TTC549 (cell line): ENCODE data around the gene ACAP1.
"Not testable (repeated sequence)": the region's sequence is repeated elsewhere in the genome, so short reads cannot be mapped to it uniquely, and the experiment has no call there.

Experiments used
- FAIRE-seq: peaks from 2 replicates; lab custom pipeline; 2012; peaks lifted over from hg19 to GRCh38; lab: Jason Lieb, UNC

The ACAP1 gene

DNA sequence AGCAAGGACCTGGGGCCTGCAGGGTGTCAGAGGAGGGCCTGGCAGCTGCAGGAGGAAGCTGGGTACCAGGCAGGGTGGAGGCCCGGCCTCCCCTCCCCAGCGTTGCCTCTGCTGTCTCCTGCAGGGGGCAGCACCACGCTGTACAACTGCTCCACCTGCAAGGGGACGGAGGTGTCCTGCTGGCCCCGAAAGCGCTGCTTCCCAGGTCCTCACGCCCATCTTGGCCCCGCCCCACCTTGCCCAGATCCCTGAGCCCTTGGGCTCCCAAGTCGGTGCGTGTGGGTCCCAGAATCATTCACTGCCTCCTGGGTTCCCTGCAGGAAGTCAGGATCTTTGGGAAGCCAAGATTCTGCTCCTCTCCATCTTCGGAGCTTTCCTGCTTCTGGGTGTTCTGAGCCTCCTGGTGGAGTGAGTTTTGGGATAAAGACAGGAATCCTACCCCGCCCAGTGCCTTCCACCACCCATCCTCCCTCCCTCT, 19.8 kb downstream of the ACAP1 start:
- FAIRE-seq: no peak

DNA sequence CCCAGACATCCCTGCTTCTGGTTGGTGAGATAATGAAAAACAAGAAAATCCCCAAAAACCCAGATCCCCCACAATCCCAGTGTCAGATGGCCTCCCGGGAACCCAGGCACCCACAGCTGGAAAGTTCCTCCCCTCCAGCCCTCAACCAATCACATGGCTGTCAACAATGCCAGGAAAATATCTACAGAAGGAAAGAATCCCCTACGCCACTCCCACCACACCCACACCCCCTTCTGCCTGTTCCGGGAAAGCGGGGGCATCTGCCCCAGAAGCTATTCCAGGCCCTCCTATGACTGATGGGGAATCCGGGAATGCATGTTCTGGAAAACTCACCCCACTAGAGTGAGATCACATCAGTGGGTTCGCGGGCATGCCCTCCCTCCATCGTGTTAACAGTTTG, 20.4 kb downstream of the ACAP1 start:
- no peak for FAIRE-seq

DNA sequence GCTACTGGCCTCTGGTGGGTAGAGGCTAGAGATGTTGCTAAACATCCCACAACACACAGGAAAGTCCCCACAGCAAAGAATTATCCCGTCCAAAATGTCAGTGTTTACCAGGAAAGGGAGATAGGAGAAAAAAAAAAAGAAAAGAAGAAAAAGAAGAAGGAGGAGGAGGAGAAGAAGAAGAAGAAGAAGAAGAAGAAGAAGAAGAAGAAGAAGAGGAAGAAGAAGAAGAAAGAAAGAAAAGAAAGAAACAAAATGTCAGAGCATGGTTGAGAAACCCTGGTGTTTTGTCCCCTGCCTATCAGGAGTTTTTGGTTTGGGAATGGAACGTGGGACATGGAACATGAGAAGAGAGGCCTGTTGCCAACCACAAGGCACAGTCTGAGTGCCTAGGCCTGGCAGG, 21.1 kb downstream of the ACAP1 start:
- no peak for FAIRE-seq

DNA sequence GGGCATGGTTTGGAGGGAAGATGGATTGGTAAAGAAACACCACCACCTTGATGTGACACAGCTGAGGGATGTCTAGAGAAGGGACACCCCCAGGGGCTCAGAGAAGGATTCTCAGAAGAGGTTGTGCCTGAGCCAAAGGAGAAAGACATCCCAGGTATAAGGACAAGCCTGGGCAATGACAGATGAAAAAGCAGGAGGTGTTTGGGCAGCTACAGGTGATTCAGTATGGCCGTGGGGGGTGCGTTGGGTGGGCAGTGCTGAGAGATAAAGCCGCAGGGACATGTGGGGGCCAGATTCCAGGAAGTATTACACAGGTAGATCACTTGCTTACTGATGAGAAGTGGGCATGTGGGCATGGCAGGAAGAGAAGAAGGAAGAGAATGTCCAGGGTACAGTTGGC, 25.6 kb downstream of the ACAP1 start:
- FAIRE-seq: no peak

DNA sequence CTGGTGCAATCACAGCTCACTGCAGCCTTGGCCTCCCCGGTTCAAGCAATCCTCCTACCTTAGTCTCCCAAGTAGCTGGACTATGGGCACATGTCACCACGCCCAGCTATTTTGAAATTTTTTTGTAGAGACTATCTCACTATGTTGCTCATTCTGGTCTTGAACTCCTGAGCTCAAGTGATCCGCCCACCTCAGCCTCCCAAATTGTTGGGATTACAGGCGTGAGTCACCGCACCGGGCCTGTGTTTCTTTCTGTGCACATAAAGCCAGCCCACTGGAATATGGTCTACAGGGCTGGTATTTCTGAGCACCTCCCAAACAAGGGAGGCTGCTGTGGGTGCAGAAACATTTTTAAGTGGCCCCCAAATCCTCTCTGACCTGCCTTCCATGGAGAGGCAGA, 27.0 kb downstream of the ACAP1 start:
- no peak for FAIRE-seq

DNA sequence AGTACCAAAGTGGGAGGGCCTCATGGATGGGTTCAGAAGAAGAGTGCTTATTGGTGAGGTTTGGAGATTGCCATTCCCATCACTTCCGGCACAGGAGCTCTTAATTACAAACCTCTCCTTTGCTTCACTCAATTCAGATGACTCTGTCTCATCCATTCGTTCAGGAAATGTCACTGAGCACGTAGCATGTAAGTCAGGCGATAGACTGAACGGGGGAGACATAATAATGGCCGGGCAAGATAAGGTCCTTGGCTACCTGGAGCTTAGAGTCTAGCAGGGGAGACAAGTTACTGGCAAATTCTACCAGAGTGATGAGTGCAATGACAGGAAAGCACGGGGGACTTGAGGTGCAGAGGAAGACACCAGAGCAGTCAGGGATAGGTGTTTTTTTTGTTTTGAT, 29.6 kb downstream of the ACAP1 start:
- FAIRE-seq: not testable (repeated sequence)

DNA sequence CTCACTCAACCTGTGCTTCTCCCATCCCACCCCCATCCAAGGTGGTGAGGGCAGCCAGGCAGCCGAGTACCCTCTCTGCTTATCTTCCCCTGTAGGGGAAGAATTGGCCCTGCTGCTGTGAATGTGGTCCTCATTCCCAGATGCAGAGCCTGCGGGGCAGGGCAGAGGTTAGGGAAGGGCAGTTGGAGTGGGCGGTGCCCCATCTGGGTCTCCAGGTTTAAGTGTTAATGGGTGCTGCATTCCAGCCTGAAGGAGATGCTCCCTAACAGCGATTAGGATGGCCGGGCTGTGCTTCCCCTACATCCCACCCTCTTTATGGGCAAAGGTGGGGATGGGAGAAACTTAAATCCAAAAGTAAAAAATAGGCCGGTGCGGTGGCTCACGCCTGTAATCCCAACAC, 30.8 kb downstream of the ACAP1 start:
- no peak for FAIRE-seq

DNA sequence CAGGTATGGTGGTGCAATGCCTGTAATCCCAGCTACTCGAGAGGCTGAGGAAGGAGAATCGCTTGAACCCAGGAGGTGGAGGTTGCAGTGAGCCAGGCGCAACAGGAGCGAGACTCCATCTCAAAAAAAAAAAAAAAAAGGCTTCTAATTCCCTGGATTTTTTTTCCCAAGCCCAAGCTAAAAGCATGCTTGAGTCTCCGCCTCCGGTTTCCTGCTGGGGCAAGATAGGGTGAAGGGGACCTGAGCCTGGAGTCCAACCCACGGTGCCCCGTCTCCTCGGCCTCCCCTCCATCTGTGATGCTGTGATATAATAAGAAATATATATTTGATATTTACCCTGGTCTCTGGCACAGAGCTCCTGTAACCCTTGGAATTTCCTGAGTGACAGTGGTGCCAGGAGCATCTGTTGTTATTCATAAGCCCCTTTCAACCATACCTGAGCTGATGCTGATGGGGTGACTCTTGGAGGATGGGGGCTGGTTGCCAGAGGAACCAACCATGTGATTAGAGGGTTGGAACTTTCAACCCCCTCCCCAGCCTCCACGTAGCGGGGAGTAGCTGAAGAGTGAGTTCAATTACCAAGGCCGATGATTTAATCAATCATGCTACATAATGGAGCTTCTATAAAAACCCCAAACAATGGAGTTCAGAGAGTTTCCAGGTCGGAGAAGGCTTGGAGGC, 31.7 kb downstream of the ACAP1 start:
- no peak for FAIRE-seq

DNA sequence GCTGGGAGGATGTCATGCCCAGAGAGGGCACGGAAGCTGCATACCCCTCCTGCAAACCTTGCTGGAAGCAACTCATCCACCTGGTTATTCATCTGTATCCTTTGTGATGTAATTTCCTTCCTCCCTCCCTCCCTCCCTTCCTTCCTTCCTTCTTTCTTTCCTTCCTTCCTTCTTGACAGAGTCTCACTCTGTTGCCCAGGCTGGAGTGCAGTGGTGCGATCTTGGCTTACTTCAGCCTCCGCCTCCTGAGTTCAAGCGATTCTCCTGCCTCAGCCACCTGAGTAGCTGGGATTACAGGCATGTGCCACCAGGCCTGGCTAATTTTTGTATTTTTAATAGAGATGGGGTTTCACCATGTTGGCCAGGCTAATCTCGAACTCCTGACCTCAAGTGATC, 32.3 kb downstream of the ACAP1 start:
- not testable (repeated sequence) for FAIRE-seq

DNA sequence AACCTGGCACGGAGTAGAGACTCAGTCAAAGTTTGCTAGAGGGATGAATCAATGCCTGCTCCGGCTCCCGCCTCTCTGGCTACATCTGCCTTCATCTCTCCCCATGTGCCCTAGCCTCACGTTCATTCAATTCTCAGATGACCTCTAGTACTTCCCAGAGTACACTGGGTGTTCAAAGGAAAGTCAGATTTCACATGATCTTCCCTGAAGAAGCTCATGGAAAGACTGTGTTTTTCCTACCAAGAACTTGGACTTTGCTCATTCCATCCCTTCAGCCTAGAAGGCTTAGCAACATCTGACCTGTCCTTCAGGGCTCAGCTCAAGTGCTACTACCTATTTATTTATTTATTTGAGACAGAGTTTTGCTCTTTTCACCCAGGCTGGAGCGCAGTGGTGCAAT, 33.5 kb downstream of the ACAP1 start:
- no peak for FAIRE-seq

DNA sequence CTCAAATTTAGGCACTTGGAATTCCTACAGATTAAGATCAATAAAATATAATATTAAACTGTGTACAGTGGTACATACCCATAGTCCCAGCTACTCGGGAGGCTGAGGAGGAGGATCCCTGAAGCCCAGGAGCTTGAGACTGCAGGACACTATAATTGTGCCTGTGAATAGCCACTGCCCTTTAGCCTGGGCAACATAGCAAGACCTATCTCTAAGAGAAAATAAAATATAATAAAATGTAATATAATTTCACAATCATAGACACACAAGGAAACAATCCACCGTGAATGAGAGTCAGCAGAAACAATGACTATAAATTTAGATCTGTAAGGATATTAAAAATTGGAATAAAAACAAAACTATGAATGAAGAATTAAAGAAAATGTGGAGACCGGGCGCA, 34.5 kb downstream of the ACAP1 start:
- no peak for FAIRE-seq

DNA sequence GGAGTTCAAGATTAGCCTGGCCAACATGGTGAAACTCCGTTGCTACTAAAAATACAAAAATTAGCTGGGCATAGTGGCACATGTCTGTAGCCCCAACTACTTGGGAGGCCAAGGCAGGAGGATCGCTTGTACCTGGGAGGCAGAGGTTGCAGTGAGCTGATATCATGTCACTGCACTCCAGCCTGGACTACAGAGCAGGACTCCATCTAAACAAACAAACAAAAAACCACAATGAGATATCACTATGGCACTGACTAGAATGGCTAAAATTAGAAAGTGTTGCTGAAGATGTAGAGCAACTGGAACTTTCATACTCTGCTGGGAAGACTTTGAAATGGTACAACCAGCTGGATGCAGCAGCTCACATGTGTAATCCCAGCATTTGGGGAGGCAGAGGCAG, 38.0 kb downstream of the ACAP1 start:
- no peak for FAIRE-seq

DNA sequence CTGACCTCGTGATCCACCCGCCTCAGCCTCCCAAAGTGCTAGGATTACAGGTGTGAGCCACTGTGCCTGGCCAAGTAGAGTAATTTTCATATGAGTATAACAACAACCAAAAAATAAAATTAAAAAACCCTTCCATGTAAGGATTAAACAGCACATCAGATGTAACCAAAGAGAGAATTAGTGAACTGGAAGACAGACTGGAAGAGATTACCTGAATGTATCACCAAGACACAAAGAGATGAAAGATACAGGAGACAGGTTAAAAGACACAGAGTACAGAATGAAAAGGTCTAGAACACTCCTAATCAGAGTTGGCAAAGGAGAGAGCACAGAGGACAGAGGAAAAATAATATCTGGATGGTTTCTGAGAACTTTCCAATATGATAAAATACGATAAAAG, 42.8 kb downstream of the ACAP1 start:
- FAIRE-seq: no peak

DNA sequence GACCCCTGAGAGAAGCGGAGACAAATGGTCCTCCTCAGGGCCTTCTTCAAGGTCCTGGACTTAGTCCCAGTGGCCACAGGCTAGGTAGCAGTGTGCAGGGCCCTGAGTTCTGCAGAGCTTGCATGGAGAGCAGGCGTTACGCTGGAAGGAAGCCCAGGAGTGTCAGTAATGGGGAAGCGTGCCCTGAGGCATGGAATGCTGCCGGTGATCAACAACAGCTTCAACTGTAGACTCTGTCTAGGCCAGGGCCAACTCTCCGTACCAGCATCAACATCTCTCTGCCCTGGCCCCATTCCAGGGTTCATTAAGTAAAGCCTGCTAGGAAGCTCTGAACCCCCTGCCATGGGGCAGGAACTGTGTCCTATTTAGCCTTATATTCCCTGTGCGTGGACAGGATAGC, 44.0 kb downstream of the ACAP1 start:
- no peak for FAIRE-seq

DNA sequence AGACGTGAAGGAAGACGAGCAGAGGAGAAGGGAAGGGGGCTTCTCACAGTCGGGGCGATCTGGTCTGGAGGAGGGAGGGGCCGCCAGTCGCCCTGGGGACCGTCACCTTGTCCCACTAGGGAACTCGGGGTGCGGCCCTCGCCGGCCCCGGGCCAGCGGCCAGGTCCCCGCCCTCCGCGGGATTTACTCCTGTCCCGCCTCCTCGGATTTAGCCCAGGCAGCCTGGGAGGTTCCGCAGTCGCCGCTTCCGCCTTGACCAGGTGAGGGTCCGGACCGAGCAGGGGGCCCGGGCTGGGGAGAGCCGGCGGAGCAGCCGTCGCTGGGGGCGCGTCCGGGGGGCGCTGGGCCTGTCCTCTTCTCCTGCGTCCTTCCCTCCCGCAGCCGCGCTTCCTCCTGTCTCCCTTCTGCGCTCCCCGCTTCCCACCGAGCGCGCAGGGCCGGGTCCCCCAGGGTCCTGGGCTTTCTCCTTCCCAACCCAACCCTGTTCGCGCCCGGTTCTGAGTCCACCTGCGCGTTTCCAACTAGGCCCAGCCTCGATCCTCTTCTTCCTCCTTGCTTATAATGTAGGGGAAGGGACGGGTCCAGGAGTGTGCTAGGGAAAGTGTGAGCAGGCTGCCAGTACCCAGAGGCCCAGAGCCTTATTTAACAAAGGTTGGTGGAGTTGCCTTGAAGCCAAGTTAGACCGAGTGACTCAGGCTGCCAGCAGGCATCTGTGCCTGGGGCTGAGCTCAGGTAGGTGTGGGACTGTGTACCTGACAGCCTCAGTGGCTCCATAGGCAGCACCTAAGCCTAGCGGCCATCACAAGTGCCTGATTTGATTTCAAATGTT, 44.7 kb downstream of the ACAP1 start, which contains the start of gene TNK1:
TSS of gene TNK1 (plus strand) at position 235 of the 829 bp plus-strand sequence. CDS start 1,838 bp downstream, outside the sequence.
- no peak for FAIRE-seq

DNA sequence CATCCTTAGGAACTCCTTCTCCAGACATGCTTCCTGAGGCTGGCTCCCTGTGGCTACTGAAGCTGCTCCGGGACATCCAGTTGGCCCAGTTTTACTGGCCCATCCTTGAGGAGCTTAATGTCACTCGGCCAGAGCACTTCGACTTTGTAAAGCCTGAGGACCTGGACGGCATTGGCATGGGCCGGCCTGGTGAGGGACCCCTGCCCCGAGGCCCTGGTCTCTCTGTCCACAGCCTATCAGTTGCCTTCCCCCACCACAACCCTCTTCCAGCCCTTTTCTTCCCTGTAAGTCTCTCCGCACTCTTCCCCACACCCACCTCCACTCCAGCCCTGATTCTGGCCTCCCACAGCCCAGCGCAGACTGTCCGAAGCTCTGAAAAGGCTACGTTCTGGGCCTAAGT, 46.6 kb downstream of the ACAP1 start:
- no peak for FAIRE-seq

DNA sequence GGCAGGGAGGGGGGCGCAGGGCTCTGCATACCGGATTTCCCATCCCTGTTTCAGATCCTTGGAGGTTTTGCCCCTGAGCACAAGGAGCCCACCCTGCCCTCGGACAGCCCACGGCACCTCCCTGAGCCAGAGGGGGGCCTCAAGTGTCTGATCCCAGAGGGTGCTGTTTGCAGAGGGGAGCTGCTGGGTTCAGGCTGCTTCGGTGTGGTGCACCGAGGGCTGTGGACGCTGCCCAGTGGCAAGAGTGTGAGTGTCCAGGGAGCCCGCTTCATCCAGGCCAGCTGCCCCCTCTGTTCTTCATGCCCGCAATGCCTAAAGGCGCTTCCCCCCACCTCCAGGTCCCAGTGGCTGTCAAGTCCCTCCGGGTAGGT, 47.0 kb downstream of the ACAP1 start:
- no peak for FAIRE-seq

DNA sequence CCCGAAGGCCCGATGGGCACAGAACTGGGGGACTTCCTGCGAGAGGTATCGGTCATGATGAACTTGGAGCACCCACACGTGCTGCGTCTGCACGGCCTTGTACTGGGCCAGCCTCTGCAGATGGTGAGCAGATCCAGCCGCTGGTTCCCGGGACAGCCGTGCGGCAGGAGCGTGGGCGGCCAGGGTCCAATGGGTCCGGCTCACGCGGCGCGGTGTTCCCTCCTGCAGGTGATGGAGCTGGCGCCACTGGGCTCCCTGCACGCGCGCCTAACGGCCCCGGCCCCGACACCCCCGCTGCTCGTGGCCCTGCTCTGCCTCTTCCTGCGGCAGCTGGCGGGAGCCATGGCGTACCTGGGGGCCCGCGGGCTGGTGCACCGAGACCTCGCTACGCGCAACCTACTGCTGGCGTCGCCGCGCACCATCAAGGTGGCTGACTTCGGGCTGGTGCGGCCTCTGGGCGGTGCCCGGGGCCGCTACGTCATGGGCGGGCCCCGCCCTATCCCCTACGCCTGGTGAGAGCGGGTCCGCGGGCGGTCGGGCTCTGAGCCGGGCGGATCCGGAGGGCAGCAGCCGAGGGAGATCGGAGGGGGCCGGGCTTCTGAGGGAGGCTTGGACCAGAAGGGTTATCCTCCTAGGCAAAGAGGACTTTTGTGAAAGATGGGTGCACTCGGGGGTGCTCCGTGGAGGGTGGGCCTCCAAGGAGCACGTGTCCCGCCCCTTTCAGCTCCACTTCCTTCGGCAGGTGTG, 47.6 kb downstream of the ACAP1 start:
- no peak for FAIRE-seq

DNA sequence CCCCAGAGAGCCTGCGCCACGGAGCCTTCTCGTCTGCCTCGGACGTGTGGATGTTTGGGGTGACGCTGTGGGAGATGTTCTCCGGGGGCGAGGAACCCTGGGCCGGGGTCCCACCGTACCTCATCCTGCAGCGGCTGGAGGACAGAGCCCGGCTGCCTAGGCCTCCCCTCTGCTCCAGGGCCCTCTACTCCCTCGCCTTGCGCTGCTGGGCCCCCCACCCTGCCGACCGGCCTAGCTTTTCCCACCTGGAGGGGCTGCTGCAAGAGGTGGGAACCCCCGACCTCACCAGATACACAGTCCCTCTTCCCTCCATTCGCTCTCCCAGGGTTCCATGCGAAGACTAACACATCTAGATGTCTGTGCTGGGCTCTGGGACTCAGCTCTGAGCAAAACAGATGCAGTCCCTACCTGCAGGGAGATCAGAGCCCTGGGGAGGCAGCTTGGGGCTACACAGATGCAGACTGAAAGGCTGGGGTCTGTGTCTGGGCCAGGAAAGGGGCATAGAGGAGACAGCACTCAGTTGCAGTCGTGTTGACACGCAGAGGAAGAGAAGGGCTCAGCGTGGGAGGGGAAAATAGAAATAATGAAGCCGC, 48.3 kb downstream of the ACAP1 start:
- FAIRE-seq: no peak

DNA sequence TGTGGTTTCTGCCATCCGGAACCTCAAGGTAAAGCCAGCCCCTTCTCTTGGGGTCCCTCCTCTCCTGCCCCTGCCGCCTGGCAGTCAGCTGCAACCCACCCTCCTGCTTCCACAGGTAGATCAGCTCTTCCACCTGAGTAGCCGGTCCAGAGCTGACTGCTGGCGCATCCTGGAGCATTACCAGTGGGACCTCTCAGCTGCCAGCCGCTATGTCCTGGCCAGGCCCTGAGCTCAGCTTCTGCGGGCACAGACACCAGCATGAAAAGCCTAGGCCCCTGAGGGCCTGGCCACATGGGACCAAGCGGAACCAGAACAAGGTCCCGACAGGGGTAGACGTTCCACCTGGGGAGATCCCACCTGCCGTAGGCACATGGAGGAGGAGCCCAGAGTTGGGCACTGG, 52.5 kb downstream of the ACAP1 start:
- FAIRE-seq: no peak

DNA sequence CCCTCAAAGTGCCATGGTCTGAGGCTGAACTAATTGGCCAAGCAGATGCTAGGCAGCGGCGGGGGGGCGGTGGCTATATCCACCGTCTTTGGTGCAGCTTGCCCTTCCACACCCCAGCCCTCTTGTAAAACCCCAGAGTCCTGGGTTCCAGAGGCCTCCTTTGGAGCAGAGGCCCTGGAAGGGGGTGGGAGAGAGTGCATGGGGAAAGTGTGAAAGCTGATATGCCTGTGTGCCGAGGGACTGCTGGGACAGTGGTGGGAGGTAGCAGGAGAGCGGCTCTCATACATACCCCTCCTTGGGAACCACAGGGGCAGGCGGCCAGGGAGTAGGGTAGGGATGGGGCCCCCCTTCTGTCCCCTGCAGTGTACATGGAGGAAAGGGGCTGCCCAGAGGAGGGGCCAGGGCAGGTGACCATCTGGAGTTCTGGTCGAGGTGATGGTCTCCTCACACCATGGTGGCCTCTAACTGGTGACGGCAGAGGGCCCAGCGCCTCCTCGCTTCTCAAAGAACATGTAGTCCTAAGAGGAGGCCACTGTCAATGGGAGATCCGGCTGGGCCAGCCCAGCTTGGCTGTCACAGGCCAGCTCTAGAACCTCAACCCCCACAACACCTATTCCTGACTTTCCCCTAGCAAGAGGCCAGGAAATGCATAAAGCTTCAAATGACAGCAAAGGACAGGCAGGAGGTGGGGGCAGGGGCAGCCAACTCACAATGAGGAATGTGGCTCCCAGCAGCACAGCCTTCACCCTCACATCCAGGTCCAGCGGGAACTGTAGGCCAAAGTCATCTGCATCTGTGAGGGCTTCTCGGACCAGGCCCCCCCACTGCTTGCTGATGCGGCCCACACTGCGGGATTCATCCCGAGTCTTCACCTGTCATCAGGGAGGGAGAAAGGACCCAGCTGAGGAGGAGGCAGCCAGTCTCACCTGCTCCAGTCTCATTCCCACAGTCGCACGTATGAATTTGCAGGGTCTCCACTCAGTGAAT, 53.9 kb downstream of the ACAP1 start:
- FAIRE-seq: no peak
